ENCODE data around the gene ECM1.

The ECM1 gene

GRCh38 chr1:150507912-150508864 is at the start of gene ECM1:
TSS of gene ECM1 (plus strand) at chr1:150508109. CDS start at chr1:150508210, 101 bp downstream.
- DNase-seq = no peak

GRCh38 chr1:150464422-150464826 is 43.5 kb upstream of the ECM1 start:
- peak; percentile 42 for DNase-seq

- no peak for DNase-seq
Observed at GRCh38 chr1:150466964-150467363, 40.9 kb upstream of the ECM1 start.

GRCh38 chr1:150469291-150469690 is 38.6 kb upstream of the ECM1 start:
- no peak for DNase-seq

GRCh38 chr1:150472601-150473200 is 35.2 kb upstream of the ECM1 start:
- DNase-seq = no peak

- no peak for DNase-seq
Observed at GRCh38 chr1:150473659-150474058, 34.2 kb upstream of the ECM1 start.

- DNase-seq = no peak
Observed at GRCh38 chr1:150474869-150475268, 33.0 kb upstream of the ECM1 start.

GRCh38 chr1:150476754-150477153 is 31.2 kb upstream of the ECM1 start:
- no peak for DNase-seq

GRCh38 chr1:150477320-150477719 is 30.6 kb upstream of the ECM1 start:
- no peak for DNase-seq

GRCh38 chr1:150477733-150478132 is 30.2 kb upstream of the ECM1 start:
- DNase-seq = no peak

- no peak for DNase-seq
Observed at GRCh38 chr1:150479370-150479769, 28.5 kb upstream of the ECM1 start.

- no peak for DNase-seq
Observed at GRCh38 chr1:150479927-150480352, 28.0 kb upstream of the ECM1 start.

- no peak for DNase-seq
Observed at GRCh38 chr1:150484431-150484830, 23.5 kb upstream of the ECM1 start.

- no peak for DNase-seq
Observed at GRCh38 chr1:150484861-150485260, 23.0 kb upstream of the ECM1 start.

- peak; percentile 97 for DNase-seq
Observed at GRCh38 chr1:150486966-150487762, 20.7 kb upstream of the ECM1 start, which contains the start of gene TARS2. TSS of gene TARS2 (plus strand) at chr1:150487419. CDS start at chr1:150487451, 32 bp downstream.

- DNase-seq = no peak
Observed at GRCh38 chr1:150487763-150488115, 20.2 kb upstream of the ECM1 start.

GRCh38 chr1:150493175-150493574 is 14.7 kb upstream of the ECM1 start:
- DNase-seq = no peak

- DNase-seq = no peak
Observed at GRCh38 chr1:150498342-150498741, 9.6 kb upstream of the ECM1 start.

GRCh38 chr1:150505431-150505830 is 2.5 kb upstream of the ECM1 start:
- no peak for DNase-seq

- DNase-seq = no peak
Observed at GRCh38 chr1:150508982-150509381, 1.1 kb downstream of the ECM1 start.

GRCh38 chr1:150511551-150511950 is 3.6 kb downstream of the ECM1 start:
- no peak for DNase-seq

GRCh38 chr1:150511985-150512660 is 4.2 kb downstream of the ECM1 start:
- no peak for DNase-seq

GRCh38 chr1:150512846-150513245 is 4.9 kb downstream of the ECM1 start:
- no peak for DNase-seq
